Mesenchymal stem cell (in vitro differentiated cells and primary cell): ENCODE data around the gene SSC5D.

Experiments
- DNase-seq: peaks from one replicate; pipeline ENCODE4 v3.0.0-alpha.2; 2013
- H2AFZ ChIP-seq: one replicate; pipeline ENCODE4 v1.6.1; 2013; ENCODE audit warnings: low read depth, mild to moderate bottlenecking, control low read depth, inconsistent platforms, low read length, moderate library complexity
- H2AK5ac ChIP-seq: 2 replicates; pipeline ENCODE4 v1.6.1; 2013; ENCODE audit warnings: low read length, moderate library complexity, mild to moderate bottlenecking, inconsistent platforms; ENCODE audit not compliant: severe bottlenecking
- H2BK120ac ChIP-seq: one replicate; pipeline ENCODE4 v1.6.1; 2013; ENCODE audit warnings: low read depth, mild to moderate bottlenecking, inconsistent platforms, low read length, moderate library complexity
- H2BK12ac ChIP-seq, 2 experiments: one replicate each; pipeline ENCODE4 v1.6.1; 2013; ENCODE audit warnings: inconsistent platforms in 2 of 2, low read length in 2 of 2, mild to moderate bottlenecking in 2 of 2, moderate library complexity in 2 of 2, control low read depth in 1 of 2
- H2BK15ac ChIP-seq: one replicate; pipeline ENCODE4 v1.6.1; 2013; ENCODE audit warnings: mild to moderate bottlenecking, low read depth, inconsistent platforms; ENCODE audit not compliant: poor library complexity, severe bottlenecking
- H2BK5ac ChIP-seq: 2 replicates; pipeline ENCODE4 v1.6.1; 2013; ENCODE audit warnings: low read depth, mild to moderate bottlenecking, low read length, control low read depth, inconsistent platforms; ENCODE audit not compliant: poor library complexity, severe bottlenecking
- H3K14ac ChIP-seq, 2 experiments: one replicate each; pipeline ENCODE4 v1.6.1; 2013; ENCODE audit warnings: inconsistent platforms in 2 of 2, low read length in 2 of 2, control low read depth in 1 of 2, mild to moderate bottlenecking in 1 of 2, moderate library complexity in 1 of 2
- H3K18ac ChIP-seq, 2 experiments: one replicate each; pipeline ENCODE4 v1.6.1; 2013; ENCODE audit warnings: inconsistent platforms in 2 of 2, low read length in 2 of 2, control low read depth in 1 of 2, low read depth in 1 of 2, mild to moderate bottlenecking in 1 of 2
- H3K23ac ChIP-seq, 2 experiments: one replicate each; pipeline ENCODE4 v1.6.1; 2013; ENCODE audit warnings: inconsistent platforms in 2 of 2, low read length in 2 of 2, mild to moderate bottlenecking in 2 of 2, moderate library complexity in 2 of 2, control low read depth in 1 of 2
- H3K27ac ChIP-seq: 2 replicates; pipeline ENCODE4 v1.5.1; 2013; ENCODE audit warnings: mild to moderate bottlenecking, moderate library complexity, low read length, control low read depth, inconsistent platforms; ENCODE audit not compliant: poor library complexity, severe bottlenecking
- H3K27me3 ChIP-seq, 2 experiments: 2 replicates each; pipeline versions ENCODE4 v1.6.1 to v1.7.0; 2013; ENCODE audit warnings: low read length in 2 of 2, mild to moderate bottlenecking in 2 of 2, moderate library complexity in 2 of 2, control low read depth in 1 of 2, inconsistent platforms in 1 of 2; ENCODE audit not compliant: control insufficient read depth in 1 of 2, insufficient read depth in 1 of 2
- H3K36me3 ChIP-seq, 2 experiments: 2 replicates each; pipeline versions ENCODE4 v1.6.1 to v1.7.0; 2013; ENCODE audit warnings: low read length in 2 of 2, control low read depth in 1 of 2, inconsistent platforms in 1 of 2, low read depth in 1 of 2, mild to moderate bottlenecking in 1 of 2; ENCODE audit not compliant: insufficient read depth in 2 of 2, control insufficient read depth in 1 of 2
- H3K4ac ChIP-seq, 2 experiments: one replicate each; pipeline ENCODE4 v1.6.1; 2013; ENCODE audit warnings: inconsistent platforms in 2 of 2, low read length in 2 of 2, mild to moderate bottlenecking in 2 of 2, moderate library complexity in 2 of 2, control low read depth in 1 of 2, low read depth in 1 of 2
- H3K4me1 ChIP-seq: 2 replicates; pipeline ENCODE4 v1.6.1; 2013; ENCODE audit warnings: low read depth, low read length, control low read depth; ENCODE audit not compliant: control insufficient read depth, insufficient read depth
- H3K4me2 ChIP-seq: 2 replicates; pipeline ENCODE4 v1.6.1; 2013; ENCODE audit warnings: low read length, mild to moderate bottlenecking, inconsistent platforms; ENCODE audit not compliant: poor library complexity, severe bottlenecking
- H3K4me3 ChIP-seq, 2 experiments: 2 replicates each; pipeline versions ENCODE4 v1.5.1 to v1.7.0; 2013; ENCODE audit warnings: low read length in 2 of 2, mild to moderate bottlenecking in 2 of 2, control low read depth in 1 of 2, low read depth in 1 of 2; ENCODE audit not compliant: insufficient read depth in 1 of 2
- H3K79me1 ChIP-seq: replicated peaks from 2 replicates; pipeline ENCODE4 v1.6.1; 2013; ENCODE audit warnings: mild to moderate bottlenecking, control low read depth, low read length, inconsistent platforms; ENCODE audit not compliant: poor library complexity, severe bottlenecking
- H3K9ac ChIP-seq: 2 replicates; pipeline ENCODE4 v1.7.0; 2013; ENCODE audit warnings: mild to moderate bottlenecking, low read length, moderate library complexity
- H3K9me3 ChIP-seq: 2 replicates; pipeline ENCODE4 v1.7.0; 2013; ENCODE audit warnings: mild to moderate bottlenecking, low read length; ENCODE audit not compliant: control insufficient read depth
- H4K8ac ChIP-seq: one replicate; pipeline ENCODE4 v1.6.1; 2013; ENCODE audit warnings: inconsistent platforms, mild to moderate bottlenecking, low read length, moderate library complexity
- H4K91ac ChIP-seq: one replicate; pipeline ENCODE4 v1.6.1; 2013; ENCODE audit warnings: mild to moderate bottlenecking, low read length, inconsistent platforms
- WGBS: methylation state at CpG from one replicate; pipeline ENCODE4 v1.1.7; 2013; ENCODE audit warnings: mixed read lengths; 5-methylcytosine and 5-hydroxymethylcytosine counted together

SSC5D gene

DNA sequence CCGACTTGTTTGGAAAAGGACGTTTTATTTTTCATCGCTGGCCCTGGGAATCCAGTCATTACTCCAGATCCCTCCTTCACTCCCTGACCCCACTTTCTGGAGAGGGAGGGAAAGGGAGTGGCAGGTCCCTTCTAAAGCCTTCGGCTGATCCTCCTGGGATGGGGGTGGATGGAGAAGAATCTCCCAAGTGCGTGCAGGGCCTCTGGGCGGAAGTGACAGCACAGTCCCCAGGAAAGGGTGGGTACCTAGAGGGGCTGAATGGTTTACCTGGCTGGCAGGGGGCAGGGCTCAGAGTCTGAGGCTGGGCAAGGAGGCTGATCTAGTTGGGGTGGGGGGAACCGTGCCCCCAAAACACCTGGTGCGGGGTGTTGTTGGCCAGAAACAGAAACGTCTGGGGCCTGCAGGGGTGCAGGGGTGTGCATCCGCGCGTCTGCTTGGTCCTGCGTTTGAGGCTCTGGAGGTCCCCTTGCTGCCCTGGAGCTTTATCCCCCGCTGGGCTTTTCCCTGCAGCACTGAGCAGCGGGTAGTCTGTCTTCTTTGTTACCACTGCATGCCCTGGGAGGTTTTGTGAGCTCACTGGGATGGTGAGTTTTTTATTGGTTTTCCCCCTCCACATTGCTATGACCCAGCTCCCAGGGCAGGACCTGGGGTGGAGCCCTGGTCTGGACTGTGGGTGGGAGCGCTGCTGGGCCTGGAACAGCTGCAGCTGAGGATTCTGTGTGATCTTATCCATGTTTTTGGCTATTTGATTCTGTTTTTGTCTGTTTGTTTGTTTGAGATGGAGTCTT is 14.8 kb upstream of the SSC5D start:
- H3K14ac ChIP-seq = no peak overlapping the region
- peaks cover 5% of the 10 kb centered on the region for H3K79me1 ChIP-seq
- peak overlapping the region; percentile 14 for H4K8ac ChIP-seq
- H2BK12ac ChIP-seq = no peak overlapping the region
- 64% methylated on average over 13 of the region's 16 CpGs for WGBS
- peak overlapping the region; percentile 74 for H2BK5ac ChIP-seq
- peak overlapping the region; percentile 96 for H3K27ac ChIP-seq
- H3K18ac ChIP-seq = no peak overlapping the region
- no peak overlapping the region for H4K91ac ChIP-seq
- peaks cover 0 to 5% of the 10 kb centered on the region in 2 experiments for H3K36me3 ChIP-seq
- H2BK15ac ChIP-seq = no peak overlapping the region
- H3K4me1 ChIP-seq = peaks cover 43% of the 10 kb centered on the region
- H3K23ac ChIP-seq = no peak overlapping the region
- no peak overlapping the region for H2BK120ac ChIP-seq
- H2AFZ ChIP-seq = no peak overlapping the region
- H3K9me3 ChIP-seq = no peaks in the 10 kb centered on the region
- H3K4me2 ChIP-seq = peak overlapping the region; percentile 44
- peak overlapping the region; percentile 17 to 19 for H3K4ac ChIP-seq
- H3K4me3 ChIP-seq = peak overlapping the region in 1 of 2 experiments; percentile 44
- H2AK5ac ChIP-seq = peak overlapping the region; percentile 98
- no peak for DNase-seq
- H3K27me3 ChIP-seq = no peaks in the 10 kb centered on the region
- peak overlapping the region; percentile 71 for H3K9ac ChIP-seq

DNA sequence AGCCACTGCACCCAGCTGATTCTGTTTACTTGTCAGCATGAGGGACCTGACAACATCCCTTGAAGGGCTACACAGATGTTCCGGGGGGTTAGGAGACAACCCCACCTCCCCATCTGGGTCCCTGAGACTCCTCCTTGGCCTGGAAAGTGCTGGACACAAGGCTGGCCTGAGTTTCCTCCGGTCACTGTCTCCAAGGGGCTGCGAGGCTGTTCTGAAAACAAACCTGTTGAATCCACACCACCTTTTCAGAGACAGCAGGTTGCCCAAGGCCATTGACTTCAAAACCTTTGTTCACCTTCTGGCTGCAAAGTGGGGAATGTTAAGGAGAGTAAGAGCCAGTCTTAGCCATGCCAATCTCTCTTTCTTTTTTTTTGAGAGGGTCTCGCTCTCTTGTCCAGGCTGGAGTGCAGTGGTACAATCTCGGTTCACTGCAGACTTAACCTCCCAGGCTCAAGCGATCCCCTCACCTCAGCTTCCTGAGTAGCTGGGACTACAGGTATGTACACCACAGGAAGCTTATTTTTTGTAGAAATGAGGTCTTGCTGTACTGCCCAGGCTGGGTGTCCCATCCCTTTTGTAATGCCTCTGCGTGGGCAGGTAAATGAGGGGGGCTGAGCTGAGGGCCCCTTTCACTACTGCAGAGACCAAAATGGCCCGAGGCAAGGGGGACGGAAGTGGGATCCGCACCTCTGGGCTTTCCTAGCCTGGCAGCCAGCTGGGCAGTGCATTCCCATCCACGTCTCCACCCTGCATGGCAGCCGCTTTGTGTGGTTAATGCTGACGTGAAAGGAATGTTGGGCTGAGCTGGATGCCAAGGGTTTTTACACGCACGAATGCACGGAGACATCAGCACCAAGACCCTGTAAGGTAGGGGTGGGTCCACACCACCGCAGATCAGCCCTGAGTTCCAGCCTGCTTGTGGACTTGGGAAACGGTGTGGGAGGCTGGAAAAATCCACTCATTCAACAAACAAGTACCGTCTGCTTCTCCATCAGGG is 13.7 kb upstream of the SSC5D start:
- H3K79me1 ChIP-seq = peaks cover 10% of the 10 kb centered on the region
- peak overlapping the region; percentile 96 for H3K27ac ChIP-seq
- H2BK15ac ChIP-seq = no peak overlapping the region
- DNase-seq = no peak
- peak overlapping the region; percentile 15 to 61 for H2BK12ac ChIP-seq
- H2AK5ac ChIP-seq = peak overlapping the region; percentile 100
- peak overlapping the region; percentile 97 for H2BK5ac ChIP-seq
- H2BK120ac ChIP-seq = no peak overlapping the region
- peak overlapping the region in 1 of 2 experiments; percentile 16 for H3K4me3 ChIP-seq
- H3K23ac ChIP-seq = no peak overlapping the region
- H3K27me3 ChIP-seq = no peaks in the 10 kb centered on the region
- H3K4me2 ChIP-seq = peak overlapping the region; percentile 8
- no peak overlapping the region for H3K18ac ChIP-seq
- no peak overlapping the region for H3K4ac ChIP-seq
- WGBS = 88% methylated on average over 19 of the region's 19 CpGs
- H3K9ac ChIP-seq = peak overlapping the region; percentile 71
- H3K4me1 ChIP-seq = peaks cover 54% of the 10 kb centered on the region
- H3K14ac ChIP-seq = no peak overlapping the region
- H3K36me3 ChIP-seq = peaks cover 0 to 10% of the 10 kb centered on the region in 2 experiments
- H4K91ac ChIP-seq = peak overlapping the region; percentile 57
- no peaks in the 10 kb centered on the region for H3K9me3 ChIP-seq
- no peak overlapping the region for H2AFZ ChIP-seq
- H4K8ac ChIP-seq = no peak overlapping the region

DNA sequence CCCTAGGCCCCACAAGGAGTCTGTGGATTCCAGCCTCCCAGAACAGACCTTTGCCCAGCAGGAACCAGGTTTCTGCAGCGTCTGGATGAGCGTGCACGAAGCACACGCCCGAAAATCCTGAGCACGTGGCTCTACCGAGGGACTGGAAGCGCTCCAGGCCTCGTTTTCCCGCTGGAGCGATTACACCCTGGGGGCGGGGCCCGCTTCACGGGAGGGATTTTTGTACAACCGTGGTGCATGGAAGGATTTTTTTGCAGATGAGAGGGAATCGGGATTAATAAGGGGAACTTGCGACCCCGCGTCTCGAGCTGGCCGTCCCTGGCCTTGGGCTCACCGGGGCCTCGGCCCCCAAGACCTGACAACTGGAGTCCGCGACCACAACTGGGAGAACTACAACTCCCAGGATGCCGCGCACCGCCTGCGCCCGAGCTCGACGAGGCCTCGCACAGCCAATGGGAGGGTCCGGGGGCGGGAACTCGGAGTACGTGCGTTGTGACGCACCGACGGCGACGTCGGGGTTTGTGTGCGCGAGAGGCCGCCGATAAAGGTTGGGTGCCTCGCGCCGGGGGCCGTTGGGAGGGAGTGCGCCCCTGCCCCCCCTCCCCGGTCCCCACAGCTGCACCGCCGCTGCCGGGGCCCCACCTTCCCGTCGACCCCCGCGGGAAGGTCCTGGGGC is 12.0 kb upstream of the SSC5D start, which contains the start of gene ZNF628:
TSS of gene ZNF628 (plus strand) at position 518 of the 676 bp plus-strand sequence. CDS start 3,294 bp downstream, outside the sequence.
- peak within 1 kb of the TSS in 1 of 2 experiments; percentile 63 for H3K14ac ChIP-seq
- H3K23ac ChIP-seq = no peak within 1 kb of the TSS
- H3K4ac ChIP-seq = peak within 1 kb of the TSS; percentile 35 to 50
- H2BK5ac ChIP-seq = peak within 1 kb of the TSS; percentile 80
- WGBS = 4% methylated on average over 39 of the region's 61 CpGs
- peak within 1 kb of the TSS; percentile 66 to 82 for H3K4me3 ChIP-seq
- peak within 1 kb of the TSS; percentile 98 for H4K8ac ChIP-seq
- H3K4me1 ChIP-seq = peaks cover 61% of the 10 kb centered on the region
- H3K18ac ChIP-seq = peak within 1 kb of the TSS; percentile 76 to 78
- peak within 1 kb of the TSS in 1 of 2 experiments; percentile 42 for H2BK12ac ChIP-seq
- no peaks in the 10 kb centered on the region for H3K27me3 ChIP-seq
- peak within 1 kb of the TSS; percentile 97 for H2BK120ac ChIP-seq
- peak; percentile 98 for DNase-seq
- peak within 1 kb of the TSS; percentile 82 for H3K9ac ChIP-seq
- H3K4me2 ChIP-seq = peak within 1 kb of the TSS; percentile 68
- H2AK5ac ChIP-seq = peak within 1 kb of the TSS; percentile 99
- peak within 1 kb of the TSS; percentile 96 for H2BK15ac ChIP-seq
- peaks cover 0 to 22% of the 10 kb centered on the region in 2 experiments for H3K36me3 ChIP-seq
- H3K9me3 ChIP-seq = no peaks in the 10 kb centered on the region
- peak within 1 kb of the TSS; percentile 90 for H2AFZ ChIP-seq
- H4K91ac ChIP-seq = peak within 1 kb of the TSS; percentile 76
- H3K79me1 ChIP-seq = peaks cover 13% of the 10 kb centered on the region
- peak within 1 kb of the TSS; percentile 96 for H3K27ac ChIP-seq
